ENCODE results near the gene LMO7.

DNA sequence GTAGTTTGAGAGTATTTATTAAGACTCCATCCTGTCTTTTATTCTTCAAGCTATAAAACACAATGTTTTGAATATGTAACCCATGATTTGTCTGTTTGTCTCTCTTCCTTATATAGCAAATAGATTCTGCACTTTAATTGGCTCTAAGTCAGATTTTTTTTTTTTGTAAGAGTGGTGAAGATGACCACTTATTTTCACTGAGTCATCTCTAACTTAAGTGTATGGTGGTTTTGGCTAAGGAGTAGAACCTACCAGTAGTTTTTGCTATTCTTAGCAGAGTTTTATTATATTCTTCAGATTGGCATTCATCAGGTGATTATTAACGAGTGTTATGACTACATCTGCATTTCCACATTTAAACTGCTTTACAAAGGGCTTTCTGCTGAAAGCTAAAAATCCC, 194.7 kb downstream of the LMO7 start:
- TF ChIP-seq POLR2AphosphoS5 (IDR thresholded peaks at IDR 0.05; ENCODE audit: borderline replicate concordance, low read depth, low read length) (no peak), EZH2 (IDR thresholded peaks at IDR 0.05) (no peak), FOXP2 (optimal IDR thresholded peaks at IDR 0.05; ENCODE audit: control extremely low read depth, extremely low read length, insufficient read depth) (no peak)

Data from SK-N-MC (cell line).